ENCODE measurements around the gene DMD.

Gene DMD

DNA sequence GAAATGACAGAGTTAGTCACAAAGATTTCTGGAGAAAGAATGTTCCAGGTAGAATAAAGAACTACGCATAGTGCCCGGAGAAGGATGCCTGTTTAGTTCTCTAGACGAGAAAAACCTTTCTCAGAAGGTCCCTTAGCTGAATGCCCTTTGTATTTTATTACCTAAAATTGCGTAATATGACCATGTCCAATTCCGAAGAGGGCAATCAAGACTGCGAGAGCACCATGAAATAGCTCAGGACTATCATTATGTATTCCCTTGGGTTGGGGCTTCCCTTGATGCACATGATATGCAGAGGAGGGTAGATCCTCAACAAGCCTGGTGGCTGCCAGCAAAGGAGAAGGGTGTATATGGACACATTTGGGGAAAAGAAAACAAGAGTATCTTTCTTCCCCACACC, 1781.4 kb downstream of the DMD start:
- DNase-seq (ENCODE audit: low spot score) = no peak
- TF ChIP-seq, protein P1, sequence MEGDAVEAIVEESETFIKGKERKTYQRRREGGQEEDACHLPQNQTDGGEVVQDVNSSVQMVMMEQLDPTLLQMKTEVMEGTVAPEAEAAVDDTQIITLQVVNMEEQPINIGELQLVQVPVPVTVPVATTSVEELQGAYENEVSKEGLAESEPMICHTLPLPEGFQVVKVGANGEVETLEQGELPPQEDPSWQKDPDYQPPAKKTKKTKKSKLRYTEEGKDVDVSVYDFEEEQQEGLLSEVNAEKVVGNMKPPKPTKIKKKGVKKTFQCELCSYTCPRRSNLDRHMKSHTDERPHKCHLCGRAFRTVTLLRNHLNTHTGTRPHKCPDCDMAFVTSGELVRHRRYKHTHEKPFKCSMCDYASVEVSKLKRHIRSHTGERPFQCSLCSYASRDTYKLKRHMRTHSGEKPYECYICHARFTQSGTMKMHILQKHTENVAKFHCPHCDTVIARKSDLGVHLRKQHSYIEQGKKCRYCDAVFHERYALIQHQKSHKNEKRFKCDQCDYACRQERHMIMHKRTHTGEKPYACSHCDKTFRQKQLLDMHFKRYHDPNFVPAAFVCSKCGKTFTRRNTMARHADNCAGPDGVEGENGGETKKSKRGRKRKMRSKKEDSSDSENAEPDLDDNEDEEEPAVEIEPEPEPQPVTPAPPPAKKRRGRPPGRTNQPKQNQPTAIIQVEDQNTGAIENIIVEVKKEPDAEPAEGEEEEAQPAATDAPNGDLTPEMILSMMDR (IDR thresholded peaks at IDR 0.05; ENCODE audit: borderline replicate concordance, control extremely low read depth, extremely low read depth, insufficient read depth, missing control alignments) = no peak
- in situ Hi-C loops (cut with MboI; ENCODE audit: low sequenced_read_pairs, unreplicated experiment) = no loop called here

- TF ChIP-seq, protein P1 (IDR thresholded peaks at IDR 0.05; ENCODE audit: borderline replicate concordance, control extremely low read depth, extremely low read depth, insufficient read depth, missing control alignments) = no peak
- no peak for DNase-seq (ENCODE audit: low spot score)
- in situ Hi-C loops (cut with MboI; ENCODE audit: low sequenced_read_pairs, unreplicated experiment) = loop anchor here (25.0 kb wide), 1 partner anchor 386 kb away; no protein-coding TSS in a partner anchor
These were observed 1787.7 kb downstream of the DMD start for GRCh38 chrX:31423609-31424189.

DNA sequence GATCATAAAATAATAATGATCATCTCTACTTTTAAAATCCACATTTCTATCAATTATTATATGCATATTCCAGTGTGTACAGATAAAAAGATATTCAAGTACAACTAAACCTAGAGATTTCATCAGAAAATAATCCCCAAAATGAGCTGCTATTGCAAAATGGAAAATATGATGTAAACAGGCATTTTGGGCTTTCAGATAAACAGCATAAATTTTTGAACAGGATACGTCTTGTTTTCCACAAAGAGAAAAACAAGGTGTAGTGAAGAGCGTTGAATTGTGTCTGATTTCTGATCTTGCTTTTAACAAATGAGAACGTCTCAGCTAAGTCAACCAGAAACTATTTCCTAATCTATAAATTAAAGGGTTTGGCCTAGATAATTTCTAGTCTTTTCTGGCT, 1789.9 kb downstream of the DMD start:
- DNase-seq (ENCODE audit: low spot score) = no peak
- TF ChIP-seq, protein P1 (IDR thresholded peaks at IDR 0.05; ENCODE audit: borderline replicate concordance, control extremely low read depth, extremely low read depth, insufficient read depth, missing control alignments) = no peak
- in situ Hi-C loops (cut with MboI; ENCODE audit: low sequenced_read_pairs, unreplicated experiment) = loop anchor here (25.0 kb wide), 1 partner anchor 384 kb away; no protein-coding TSS in a partner anchor

- no peak for DNase-seq (ENCODE audit: low spot score)
- in situ Hi-C loops (cut with MboI; ENCODE audit: low sequenced_read_pairs, unreplicated experiment) = loop anchor here (25.0 kb wide), 1 partner anchor 383 kb away; no protein-coding TSS in a partner anchor
- TF ChIP-seq, protein P1 (IDR thresholded peaks at IDR 0.05; ENCODE audit: borderline replicate concordance, control extremely low read depth, extremely low read depth, insufficient read depth, missing control alignments) = no peak
These were observed 1790.6 kb downstream of the DMD start for GRCh38 chrX:31420711-31421151.

DNA sequence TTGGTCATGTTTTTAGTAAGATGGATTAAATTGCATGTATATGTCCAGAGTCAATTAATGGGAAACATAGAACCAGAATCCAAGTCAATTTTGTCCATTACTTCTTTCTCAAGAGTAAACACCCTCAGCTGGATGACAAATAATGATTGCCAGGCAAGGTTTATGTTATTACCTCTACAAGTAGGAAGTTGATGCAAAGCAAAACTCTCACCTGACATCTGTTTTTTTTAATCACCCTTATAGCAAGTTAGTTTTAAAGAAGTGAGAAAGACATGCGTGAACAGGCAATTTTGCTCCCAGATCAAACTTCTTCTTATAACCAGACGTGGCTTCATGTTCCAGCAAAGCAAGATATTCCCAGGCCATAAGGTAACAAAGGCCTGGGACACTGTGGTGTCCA, 1791.0 kb downstream of the DMD start:
- TF ChIP-seq, protein P1 (IDR thresholded peaks at IDR 0.05; ENCODE audit: borderline replicate concordance, control extremely low read depth, extremely low read depth, insufficient read depth, missing control alignments) = no peak
- in situ Hi-C loops (cut with MboI; ENCODE audit: low sequenced_read_pairs, unreplicated experiment) = loop anchor here (25.0 kb wide), 1 partner anchor 383 kb away; no protein-coding TSS in a partner anchor
- no peak for DNase-seq (ENCODE audit: low spot score)

DNA sequence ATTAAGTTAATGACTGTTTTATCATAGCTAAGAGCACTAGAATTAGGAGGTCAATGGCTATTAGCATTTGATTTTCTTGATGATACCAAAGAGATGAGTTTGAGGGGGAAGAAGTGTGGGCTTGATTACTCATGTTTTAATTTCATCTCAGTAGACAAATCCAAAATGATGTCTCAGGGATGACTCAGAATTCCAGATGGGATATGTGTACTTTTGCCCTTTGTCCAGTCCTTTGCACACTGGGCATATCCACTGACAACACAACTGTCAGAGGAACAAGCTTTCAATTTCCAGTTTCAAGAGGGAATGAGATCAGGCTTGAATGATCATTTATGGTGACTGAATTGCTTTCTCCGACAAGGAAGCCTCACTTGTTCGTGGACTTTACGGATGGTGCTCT, 1814.2 kb downstream of the DMD start:
- in situ Hi-C loops (cut with MboI; ENCODE audit: low sequenced_read_pairs, unreplicated experiment) = no loop called here
- no peak for DNase-seq (ENCODE audit: low spot score)
- TF ChIP-seq, protein P1 (IDR thresholded peaks at IDR 0.05; ENCODE audit: borderline replicate concordance, control extremely low read depth, extremely low read depth, insufficient read depth, missing control alignments) = no peak

Measured in GM13976 (cell line).